IMR-90 (cell line): ENCODE data around the gene ROR2. TPM values are rescaled to one million over a fixed set of nuclear protein-coding genes. Genes with fewer than 3 reads are reported as not detected.

Source experiments
- ATAC-seq: fragments of 200-7000 bp; cut with Tn5 transposase; 2 replicates; pipeline ENCODE4 v1.9.1; 2020; ENCODE audit warnings: low read depth, mild to moderate bottlenecking, moderate library complexity
- BruUV-seq: library from RNA; stranded (reverse); fragments of 400-500 nt; replicated peaks from 2 replicates; lab custom pipeline; 2021; lab: Mats Ljungman, UMichigan
- CTCF ChIA-PET: fragments of 300-600 bp; formaldehyde crosslinking; extraction: SDS; loops from one replicate; lab custom pipeline; 2021; ENCODE audit warnings: antibody characterized with exemption; lab: Yijun Ruan, JAX
- POLR2A ChIA-PET: fragments of 300-600 bp; sonication (Branson Sonifier 250); formaldehyde crosslinking; loops from one replicate; lab custom pipeline; 2022; ENCODE audit warnings: antibody characterized with exemption; ENCODE audit not compliant: unreplicated experiment; lab: Charles Lee
- DNase-seq: peaks from one replicate; pipeline ENCODE4 v3.0.0; 2013
- H2AFZ ChIP-seq: replicated peaks from 2 replicates; pipeline ENCODE3; 2013; ENCODE audit warnings: low read length, mild to moderate bottlenecking; ENCODE audit not compliant: poor library complexity
- H2AK5ac ChIP-seq: 2 replicates; pipeline ENCODE4 v1.6.1; 2013; ENCODE audit warnings: low read depth, low read length, inconsistent platforms
- H2AK9ac ChIP-seq: replicated peaks from 2 replicates; pipeline ENCODE3; 2013; ENCODE audit warnings: mild to moderate bottlenecking, low read depth, low read length, moderate library complexity; ENCODE audit not compliant: poor library complexity
- H2BK120ac ChIP-seq: 2 replicates; pipeline ENCODE4 v1.6.1; 2013; ENCODE audit warnings: low read depth, low read length, inconsistent platforms
- H2BK15ac ChIP-seq: 3 replicates; pipeline ENCODE4 v1.6.1; 2013; ENCODE audit warnings: low read depth, low read length, inconsistent platforms
- H2BK20ac ChIP-seq: 2 replicates; pipeline ENCODE4 v1.6.1; 2013; ENCODE audit warnings: low read depth, mild to moderate bottlenecking, inconsistent platforms, low read length, moderate library complexity
- H2BK5ac ChIP-seq: 2 replicates; pipeline ENCODE4 v1.6.1; 2013; ENCODE audit warnings: mild to moderate bottlenecking, low read depth, low read length, inconsistent platforms; ENCODE audit not compliant: poor library complexity, severe bottlenecking
- H3K14ac ChIP-seq: replicated peaks from 2 replicates; pipeline ENCODE4 v1.6.1; 2013; ENCODE audit warnings: low read depth, low read length, inconsistent platforms
- H3K18ac ChIP-seq: 2 replicates; pipeline ENCODE4 v1.6.1; 2013; ENCODE audit warnings: low read depth, low read length, control low read depth
- H3K23ac ChIP-seq: 2 replicates; pipeline ENCODE4 v1.6.1; 2013; ENCODE audit warnings: low read depth, low read length, inconsistent platforms
- H3K27ac ChIP-seq: 2 replicates; pipeline ENCODE4 v1.5.1; 2013; ENCODE audit warnings: mild to moderate bottlenecking, control low read depth, low read length; ENCODE audit not compliant: insufficient read depth
- H3K27me3 ChIP-seq: 2 replicates; pipeline ENCODE4 v1.6.1; 2013; ENCODE audit warnings: low read length; ENCODE audit not compliant: control insufficient read depth, insufficient read depth
- H3K36me3 ChIP-seq: 2 replicates; pipeline ENCODE4 v1.6.1; 2013; ENCODE audit warnings: low read length, mixed read lengths; ENCODE audit not compliant: control insufficient read depth, insufficient read depth
- H3K4ac ChIP-seq: 2 replicates; pipeline ENCODE4 v1.6.1; 2013; ENCODE audit warnings: low read depth, low read length, inconsistent platforms
- H3K4me1 ChIP-seq: 2 replicates; pipeline ENCODE4 v1.6.1; 2013; ENCODE audit warnings: low read length, mixed read lengths; ENCODE audit not compliant: control insufficient read depth, insufficient read depth
- H3K4me2 ChIP-seq: 2 replicates; pipeline ENCODE4 v1.6.1; 2013; ENCODE audit warnings: low read depth, mild to moderate bottlenecking, control low read depth, low read length, moderate library complexity
- H3K4me3 ChIP-seq: 2 replicates; pipeline ENCODE4 v1.5.1; 2013; ENCODE audit warnings: low read depth, mild to moderate bottlenecking, control low read depth, low read length, moderate library complexity; ENCODE audit not compliant: insufficient read depth
- H3K56ac ChIP-seq: 2 replicates; pipeline ENCODE4 v1.6.1; 2013; ENCODE audit warnings: low read length, inconsistent platforms; ENCODE audit not compliant: insufficient read depth; ENCODE audit errors: extremely low read depth
- H3K79me1 ChIP-seq, 2 experiments: 2 replicates each; pipeline ENCODE4 v1.6.1; 2013; ENCODE audit warnings: low read length in 2 of 2, inconsistent platforms in 1 of 2, low read depth in 1 of 2
- H3K9ac ChIP-seq: 2 replicates; pipeline ENCODE4 v1.6.1; 2013; ENCODE audit warnings: low read depth, low read length, control low read depth
- H3K9me1 ChIP-seq: 2 replicates; pipeline ENCODE4 v1.6.1; 2013; ENCODE audit warnings: low read length, inconsistent platforms; ENCODE audit not compliant: insufficient read depth
- H3K9me3 ChIP-seq: 2 replicates; pipeline ENCODE4 v1.6.1; 2013; ENCODE audit warnings: low read length; ENCODE audit not compliant: control insufficient read depth, insufficient read depth
- H4K20me1 ChIP-seq: 2 replicates; pipeline ENCODE4 v1.6.1; 2013; ENCODE audit warnings: low read length, inconsistent platforms; ENCODE audit not compliant: insufficient read depth
- H4K5ac ChIP-seq: 2 replicates; pipeline ENCODE4 v1.6.1; 2013; ENCODE audit warnings: mild to moderate bottlenecking, low read depth, low read length, control low read depth
- H4K8ac ChIP-seq, 2 experiments: 2 replicates each; pipeline ENCODE4 v1.6.1; 2013; ENCODE audit warnings: low read depth in 2 of 2, low read length in 2 of 2, control low read depth in 1 of 2, inconsistent platforms in 1 of 2
- H4K91ac ChIP-seq: 2 replicates; pipeline ENCODE4 v1.6.1; 2013; ENCODE audit warnings: low read depth, low read length, inconsistent platforms; ENCODE audit not compliant: insufficient read depth
- BHLHE40 ChIP-seq: fragments of 150-350 bp; IDR thresholded peaks from 2 replicates; pipeline ENCODE4 v1.6.1; 2016; ENCODE audit warnings: mild to moderate bottlenecking, low read depth, low read length
- CEBPB ChIP-seq: IDR thresholded peaks from 2 replicates; pipeline ENCODE4 v1.6.1; 2012; ENCODE audit warnings: low read depth, low read length, improper control_type of control experiment
- CHD1 ChIP-seq: IDR thresholded peaks from 2 replicates; pipeline ENCODE4 v1.6.1; 2012; ENCODE audit warnings: low read depth, low read length, improper control_type of control experiment
- FOS ChIP-seq: fragments of 150-350 bp; IDR thresholded peaks from 2 replicates; pipeline ENCODE4 v1.6.1; 2016; ENCODE audit warnings: low read depth, low read length
- MAFK ChIP-seq: IDR thresholded peaks from 2 replicates; pipeline ENCODE4 v1.6.1; 2012; ENCODE audit warnings: low read depth, low read length, improper control_type of control experiment
- MAZ ChIP-seq: IDR thresholded peaks from 2 replicates; pipeline ENCODE4 v1.6.1; 2012; ENCODE audit warnings: low read depth, mild to moderate bottlenecking, low read length, improper control_type of control experiment, moderate library complexity, borderline replicate concordance
- MXI1 ChIP-seq: IDR thresholded peaks from 2 replicates; pipeline ENCODE4 v1.6.1; 2012; ENCODE audit warnings: low read depth, mild to moderate bottlenecking, low read length, moderate library complexity, borderline replicate concordance
- NFE2L2 ChIP-seq: fragments of 150-350 bp; IDR thresholded peaks from 2 replicates; pipeline ENCODE4 v1.6.1; 2016; ENCODE audit warnings: low read depth, mild to moderate bottlenecking, low read length
- POLR2A ChIP-seq: IDR thresholded peaks from 2 replicates; pipeline ENCODE4 v1.6.1; 2012; ENCODE audit warnings: mild to moderate bottlenecking, low read depth, low read length
- RAD21 ChIP-seq: IDR thresholded peaks from 2 replicates; pipeline ENCODE4 v1.6.1; 2012; ENCODE audit warnings: low read length, improper control_type of control experiment
- RCOR1 ChIP-seq: IDR thresholded peaks from 2 replicates; pipeline ENCODE4 v1.6.1; 2012; ENCODE audit warnings: mild to moderate bottlenecking, low read length, improper control_type of control experiment; ENCODE audit not compliant: insufficient replicate concordance
- RFX5 ChIP-seq: IDR thresholded peaks from 2 replicates; pipeline ENCODE4 v1.8.0; 2012; ENCODE audit warnings: low read depth, mild to moderate bottlenecking, low read length, moderate library complexity
- SMC3 ChIP-seq: fragments of 150-350 bp; IDR thresholded peaks from 2 replicates; pipeline ENCODE4 v1.6.1; 2016; ENCODE audit warnings: low read depth, mild to moderate bottlenecking, antibody characterized with exemption, low read length, moderate library complexity
- WGBS, 2 experiments: methylation state at CpG; one replicate each; pipeline versions ENCODE4 v1.1.5 to v1.1.7; 2013; ENCODE audit warnings: missing lambda C conversion rate in 2 of 2; ENCODE audit not compliant: insufficient read length in 1 of 2; ENCODE audit errors: extremely low coverage in 2 of 2; 5-methylcytosine and 5-hydroxymethylcytosine counted together
- dilution Hi-C: fragments of 300-500 bp; cut with HindIII; formaldehyde crosslinking; loops from one replicate; pipeline ENCODE4 v1.14.3; 2018; ENCODE audit warnings: low sequenced_read_pairs; ENCODE audit not compliant: unreplicated experiment
- in situ Hi-C: fragments of 300-500 bp; cut with MboI; formaldehyde crosslinking; loops from 3 replicates; pipeline ENCODE4 v1.14.3; 2019; ENCODE audit warnings: low sequenced_read_pairs, inconsistent platforms, mixed read lengths
- intact Hi-C: fragments of 100-400 bp; cut with micrococcal nuclease; formaldehyde crosslinking; loops from 2 replicates; pipeline ENCODE4 v1.10.0; 2022
- polyA plus RNA-seq, 3 experiments: library from polyadenylated mRNA; depleted of rRNA; stranded (reverse); fragments of >200 nt; gene quantifications; 2 replicates each; pipeline ENCODE4 v1.2.3, GENCODE V29; 2012; ENCODE audit warnings: low replicate concordance in 1 of 3
- total RNA-seq: library from RNA; depleted of rRNA; stranded (reverse); fragments of >200 nt; gene quantifications from 2 replicates; pipeline ENCODE4 v1.2.3, GENCODE V29; 2012
- TF ChIP-seq, protein P1 (sequence below): conservative IDR thresholded peaks from 2 replicates; pipeline ENCODE4 v1.5.1; 2012; ENCODE audit warnings: mild to moderate bottlenecking, low read depth, low read length, improper control_type of control experiment
- TF ChIP-seq, protein P2 (sequence below): fragments of 150-350 bp; IDR thresholded peaks from 2 replicates; pipeline ENCODE4 v1.6.1; 2017; ENCODE audit warnings: mild to moderate bottlenecking, antibody characterized with exemption, low read length, low read depth
- TF ChIP-seq, protein P3 (sequence below): fragments of 150-350 bp; IDR thresholded peaks from 2 replicates; pipeline ENCODE4 v1.6.1; 2016; ENCODE audit warnings: low read depth, mild to moderate bottlenecking, low read length, moderate library complexity, borderline replicate concordance

The ROR2 gene
- total and polyA plus RNA-seq, 2 of the 4 experiments (the other 2 are of a cell fraction), result 2.3 to 4.8 TPM

DNA sequence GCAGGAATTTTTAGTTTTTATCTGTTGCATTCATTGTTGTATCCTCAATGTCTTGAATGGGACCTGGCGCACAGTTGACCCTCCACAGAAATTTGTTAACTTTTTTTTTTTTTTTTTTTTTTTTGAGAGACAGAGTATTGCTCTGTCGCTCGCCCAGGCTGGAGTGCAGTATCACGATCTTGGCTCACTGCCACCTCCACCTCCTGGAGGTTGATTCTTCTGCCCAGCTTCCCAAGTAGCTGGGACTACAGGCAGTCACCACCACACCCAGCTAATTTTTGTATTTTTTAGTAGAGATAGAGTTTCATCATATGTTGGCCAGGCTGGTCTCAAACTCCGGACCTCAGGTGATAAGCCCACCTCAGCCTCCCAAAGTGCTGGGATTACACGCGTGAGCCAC is 205.9 kb downstream of the ROR2 start:
- no TSS peak for BruUV-seq
- no CpG with 5 or more reads among the region's 7 CpGs for WGBS, 2 experiments
- Histone ChIP-seq H4K20me1 (no peaks in the 10 kb centered on the region), H3K79me1 (no peaks in the 10 kb centered on the region), H3K4me2 (no peak overlapping the region), H3K36me3 (peaks cover 4% of the 10 kb centered on the region; the same call in 1 of the 2 replicates), H3K14ac (no peak overlapping the region), H4K5ac (no peak overlapping the region), H3K56ac (no peak overlapping the region), H2BK5ac (no peak overlapping the region), H3K9ac (no peak overlapping the region), H4K91ac (no peak overlapping the region), H2BK20ac (no peak overlapping the region), H3K9me3 (no peaks in the 10 kb centered on the region), H2AFZ (no peak overlapping the region), H3K27me3 (no peaks in the 10 kb centered on the region), H2BK15ac (no peak overlapping the region), H3K27ac (no peak overlapping the region), H3K9me1 (peaks cover 3% of the 10 kb centered on the region; the same call in 1 of the 2 replicates), H4K8ac (no peak overlapping the region), H3K23ac (no peak overlapping the region), H2AK9ac (no peak overlapping the region), H2AK5ac (no peak overlapping the region), H3K4ac (no peak overlapping the region), H3K4me1 (peaks cover 5% of the 10 kb centered on the region; the same call in 1 of the 2 replicates), H2BK120ac (no peak overlapping the region), H3K18ac (no peak overlapping the region), H3K4me3 (no peak overlapping the region)
- in situ Hi-C loops, result no loop called here
- no peak for TF ChIP-seq RAD21
- no peak for TF ChIP-seq MAFK
- TF ChIP-seq FOS, result no peak
- no peak for TF ChIP-seq CHD1
- TF ChIP-seq CEBPB, result no peak
- TF ChIP-seq RFX5, result no peak
- no peak for TF ChIP-seq SMC3
- TF ChIP-seq RCOR1, result no peak
- no peak for TF ChIP-seq POLR2A
- TF ChIP-seq MXI1, result no peak
- no peak for TF ChIP-seq MAZ
- no peak for TF ChIP-seq BHLHE40
- TF ChIP-seq, protein P1, sequence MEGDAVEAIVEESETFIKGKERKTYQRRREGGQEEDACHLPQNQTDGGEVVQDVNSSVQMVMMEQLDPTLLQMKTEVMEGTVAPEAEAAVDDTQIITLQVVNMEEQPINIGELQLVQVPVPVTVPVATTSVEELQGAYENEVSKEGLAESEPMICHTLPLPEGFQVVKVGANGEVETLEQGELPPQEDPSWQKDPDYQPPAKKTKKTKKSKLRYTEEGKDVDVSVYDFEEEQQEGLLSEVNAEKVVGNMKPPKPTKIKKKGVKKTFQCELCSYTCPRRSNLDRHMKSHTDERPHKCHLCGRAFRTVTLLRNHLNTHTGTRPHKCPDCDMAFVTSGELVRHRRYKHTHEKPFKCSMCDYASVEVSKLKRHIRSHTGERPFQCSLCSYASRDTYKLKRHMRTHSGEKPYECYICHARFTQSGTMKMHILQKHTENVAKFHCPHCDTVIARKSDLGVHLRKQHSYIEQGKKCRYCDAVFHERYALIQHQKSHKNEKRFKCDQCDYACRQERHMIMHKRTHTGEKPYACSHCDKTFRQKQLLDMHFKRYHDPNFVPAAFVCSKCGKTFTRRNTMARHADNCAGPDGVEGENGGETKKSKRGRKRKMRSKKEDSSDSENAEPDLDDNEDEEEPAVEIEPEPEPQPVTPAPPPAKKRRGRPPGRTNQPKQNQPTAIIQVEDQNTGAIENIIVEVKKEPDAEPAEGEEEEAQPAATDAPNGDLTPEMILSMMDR, result no peak
- TF ChIP-seq, protein P2, sequence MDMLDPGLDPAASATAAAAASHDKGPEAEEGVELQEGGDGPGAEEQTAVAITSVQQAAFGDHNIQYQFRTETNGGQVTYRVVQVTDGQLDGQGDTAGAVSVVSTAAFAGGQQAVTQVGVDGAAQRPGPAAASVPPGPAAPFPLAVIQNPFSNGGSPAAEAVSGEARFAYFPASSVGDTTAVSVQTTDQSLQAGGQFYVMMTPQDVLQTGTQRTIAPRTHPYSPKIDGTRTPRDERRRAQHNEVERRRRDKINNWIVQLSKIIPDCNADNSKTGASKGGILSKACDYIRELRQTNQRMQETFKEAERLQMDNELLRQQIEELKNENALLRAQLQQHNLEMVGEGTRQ, result no peak
- TF ChIP-seq, protein P3, sequence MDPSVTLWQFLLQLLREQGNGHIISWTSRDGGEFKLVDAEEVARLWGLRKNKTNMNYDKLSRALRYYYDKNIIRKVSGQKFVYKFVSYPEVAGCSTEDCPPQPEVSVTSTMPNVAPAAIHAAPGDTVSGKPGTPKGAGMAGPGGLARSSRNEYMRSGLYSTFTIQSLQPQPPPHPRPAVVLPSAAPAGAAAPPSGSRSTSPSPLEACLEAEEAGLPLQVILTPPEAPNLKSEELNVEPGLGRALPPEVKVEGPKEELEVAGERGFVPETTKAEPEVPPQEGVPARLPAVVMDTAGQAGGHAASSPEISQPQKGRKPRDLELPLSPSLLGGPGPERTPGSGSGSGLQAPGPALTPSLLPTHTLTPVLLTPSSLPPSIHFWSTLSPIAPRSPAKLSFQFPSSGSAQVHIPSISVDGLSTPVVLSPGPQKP, result no peak
- no peak for TF ChIP-seq NFE2L2
- DNase-seq (no peak), ATAC-seq (no peak)
- dilution Hi-C loops, result no loop called here
- ChIA-PET POLR2A (no interaction called here), CTCF (no interaction called here)
- intact Hi-C loops, result no loop called here
